HCT116 (cell line): ENCODE measurements around the gene TFG. TPM values are rescaled to one million over a fixed set of nuclear protein-coding genes. Genes with fewer than 3 reads are reported as not detected.

Experiments
- ATAC-seq: fragments of 200-7000 bp; cut with Tn5 transposase; 2 replicates; pipeline ENCODE4 v1.9.1; 2020; ENCODE audit warnings: mild to moderate bottlenecking, moderate library complexity
- BruUV-seq: library from RNA; stranded (reverse); fragments of 400-500 nt; replicated peaks from 2 replicates; lab custom pipeline; 2021; lab: Mats Ljungman, UMichigan
- CTCF ChIA-PET: fragments of 300-600 bp; sonication (Branson Sonifier 250); formaldehyde crosslinking; loops from one replicate; lab custom pipeline; 2021; ENCODE audit warnings: antibody characterized with exemption; lab: Charles Lee
- POLR2A ChIA-PET: fragments of 300-600, 350-600 bp; sonication (Branson Sonifier 250); formaldehyde crosslinking; loops from one replicate; lab custom pipeline; 2021; ENCODE audit warnings: antibody characterized with exemption; lab: Charles Lee
- RAD21 ChIA-PET, 2 experiments: fragments of 300-600 bp; sonication (Branson Sonifier 250); formaldehyde crosslinking; loops; one replicate each; lab custom pipeline; 2023; ENCODE audit warnings: low total read pairs in 2 of 2; ENCODE audit not compliant: uncharacterized antibody in 2 of 2, unreplicated experiment in 2 of 2, low non-redundant PET in 1 of 2; lab: Charles Lee
- DNase-seq: peaks from one replicate; pipeline ENCODE4 v3.0.0-alpha.2; 2010; ENCODE audit warnings: low read depth, low spot score
- H2AFZ ChIP-seq: fragments of 200-600 bp; shearing (Covaris generic), sonication (generic); 2 replicates; pipeline ENCODE4 v1.6.1; 2017; ENCODE audit warnings: low read depth, mixed run types, mixed read lengths, antibody characterized with exemption, low read length; ENCODE audit not compliant: poor library complexity, severe bottlenecking
- H3K27ac ChIP-seq: 2 replicates; pipeline ENCODE4 v1.5.1; 2012; ENCODE audit warnings: low read depth, low read length
- H3K27me3 ChIP-seq: fragments of 200-600 bp; sonication (generic); 2 replicates; pipeline ENCODE4 v1.6.1; 2016; ENCODE audit warnings: mixed run types, low read length, mixed read lengths; ENCODE audit not compliant: insufficient read depth
- H3K36me3 ChIP-seq, 2 experiments: fragments of 200-500 bp in 1 of 2; fragments of 200-600 bp in 1 of 2; sonication (Bioruptor generic) in 1 of 2; sonication (generic) in 1 of 2; 2 replicates each; pipeline versions ENCODE4 v1.5.1 to v1.6.1; 2014 to 2016; ENCODE audit warnings: low read length in 2 of 2, inconsistent platforms in 1 of 2, mixed read lengths in 1 of 2, mixed run types in 1 of 2; ENCODE audit not compliant: insufficient read depth in 2 of 2, control insufficient read depth in 1 of 2
- H3K4me1 ChIP-seq, 2 experiments: fragments of 200-600 bp in 1 of 2; sonication (generic) in 1 of 2; 2 replicates each; pipeline versions ENCODE4 v1.5.1 to v1.6.1; 2012 to 2017; ENCODE audit warnings: low read length in 2 of 2, inconsistent platforms in 1 of 2, mild to moderate bottlenecking in 1 of 2, mixed read lengths in 1 of 2, mixed run types in 1 of 2, moderate library complexity in 1 of 2; ENCODE audit not compliant: insufficient read depth in 2 of 2, control insufficient read depth in 1 of 2
- H3K4me2 ChIP-seq: fragments of 200-600 bp; sonication (generic); 2 replicates; pipeline ENCODE4 v1.6.1; 2017; ENCODE audit warnings: mixed run types, low read length, mixed read lengths
- H3K4me3 ChIP-seq, 2 experiments: fragments of 200-600 bp in 1 of 2; sonication (generic) in 1 of 2; replicated peaks in 1 of 2; 2 replicates each; pipeline ENCODE4 v1.5.1; 2011 to 2016; ENCODE audit warnings: low read length in 2 of 2, control low read depth in 1 of 2, low read depth in 1 of 2, mild to moderate bottlenecking in 1 of 2, mixed read lengths in 1 of 2, mixed run types in 1 of 2
- H3K79me2 ChIP-seq: fragments of 200-600 bp; sonication (generic); 2 replicates; pipeline ENCODE4 v1.6.1; 2017; ENCODE audit warnings: mild to moderate bottlenecking, mixed run types, low read length, moderate library complexity, mixed read lengths; ENCODE audit not compliant: insufficient read depth
- H3K9ac ChIP-seq: fragments of 200-600 bp; sonication (generic); 2 replicates; pipeline ENCODE4 v1.6.1; 2016; ENCODE audit warnings: low read length, mixed read lengths
- H3K9me2 ChIP-seq: fragments of 200-600 bp; sonication (generic), shearing (Covaris generic); 2 replicates; pipeline ENCODE4 v1.6.1; 2017; ENCODE audit warnings: mixed run types, mild to moderate bottlenecking, moderate library complexity; ENCODE audit not compliant: insufficient read depth
- H3K9me3 ChIP-seq, 2 experiments: fragments of 200-500 bp in 1 of 2; fragments of 200-600 bp in 1 of 2; sonication (Bioruptor generic) in 1 of 2; sonication (generic) in 1 of 2; 2 replicates each; pipeline ENCODE4 v1.6.1; 2014 to 2017; ENCODE audit warnings: low read length in 2 of 2, mixed read lengths in 2 of 2, inconsistent platforms in 1 of 2, low read depth in 1 of 2, mild to moderate bottlenecking in 1 of 2, mixed run types in 1 of 2, moderate library complexity in 1 of 2; ENCODE audit not compliant: control insufficient read depth in 1 of 2, insufficient read depth in 1 of 2
- H4K20me1 ChIP-seq: fragments of 200-600 bp; sonication (generic), shearing (Covaris generic); 2 replicates; pipeline ENCODE4 v1.6.1; 2017; ENCODE audit warnings: mixed run types, mild to moderate bottlenecking, moderate library complexity; ENCODE audit not compliant: insufficient read depth
- CTCF ChIP-seq, 3 experiments: fragments of 200-600 bp in 1 of 3; sonication (generic) in 1 of 3; IDR thresholded peaks in 2 of 3; conservative IDR thresholded peaks in 1 of 3; 2 replicates each; pipeline ENCODE4 v1.5.1; 2012 to 2017; ENCODE audit warnings: low read depth in 2 of 3, low read length in 2 of 3, antibody characterized with exemption in 1 of 3, borderline replicate concordance in 1 of 3, control low read depth in 1 of 3, mild to moderate bottlenecking in 1 of 3, mixed read lengths in 1 of 3, mixed run types in 1 of 3, moderate library complexity in 1 of 3; ENCODE audit not compliant: insufficient read depth in 1 of 3
- EZH2phosphoT487 ChIP-seq: fragments of 200-600 bp; IDR thresholded peaks from 2 replicates; pipeline ENCODE4 v1.6.1; 2018; ENCODE audit warnings: antibody characterized with exemption, borderline replicate concordance
- POLR2A ChIP-seq: IDR thresholded peaks from 2 replicates; pipeline ENCODE4 v1.7.0; 2011; ENCODE audit warnings: borderline replicate concordance; ENCODE audit not compliant: insufficient read depth, insufficient read length; ENCODE audit errors: extremely low read depth
- POLR2AphosphoS5 ChIP-seq: IDR thresholded peaks from 2 replicates; pipeline ENCODE4 v1.6.1; 2011; ENCODE audit warnings: mild to moderate bottlenecking, low read depth, low read length, moderate library complexity
- REST ChIP-seq: IDR thresholded peaks from 2 replicates; pipeline ENCODE4 v1.6.1; 2012; ENCODE audit warnings: low read depth
- SIN3A ChIP-seq: IDR thresholded peaks from 2 replicates; pipeline ENCODE4 v1.6.1; 2012; ENCODE audit warnings: low read depth
- SRF ChIP-seq: IDR thresholded peaks from 2 replicates; pipeline ENCODE4 v1.6.1; 2012; ENCODE audit warnings: low read depth
- ZBTB33 ChIP-seq: IDR thresholded peaks from 2 replicates; pipeline ENCODE4 v1.6.1; 2011; ENCODE audit warnings: mild to moderate bottlenecking, low read length, moderate library complexity; ENCODE audit not compliant: insufficient replicate concordance; ENCODE audit errors: extremely low read depth
- intact Hi-C: fragments of 100-400 bp; cut with micrococcal nuclease; formaldehyde crosslinking; loops from 2 replicates; pipeline ENCODE4 v1.10.0; 2022
- total RNA-seq: library from RNA; stranded (reverse); gene quantifications from one replicate; pipeline ENCODE4 v1.2.1, GENCODE V29; 2021; ENCODE audit not compliant: unreplicated experiment
- TF ChIP-seq, protein P1 (sequence below): IDR thresholded peaks from 2 replicates; pipeline ENCODE4 v1.6.1; 2012

The TFG gene
- total RNA-seq, 1 experiment from 2014 or later: 99.1 TPM

GRCh38 chr3:100732435-100732834 lies 23.1 kb downstream of the TFG start:
- Histone ChIP-seq H3K9me2 (no peaks in the 10 kb centered on the region), H3K9ac (no peak overlapping the region), H3K79me2 (peaks cover 93% of the 10 kb centered on the region), H3K9me3 (no peaks in the 10 kb centered on the region), H3K4me2 (no peak overlapping the region), H3K27ac (no peak overlapping the region), H3K27me3 (no peaks in the 10 kb centered on the region), H2AFZ (no peak overlapping the region), H3K4me3 (no peak overlapping the region), H4K20me1 (peaks cover under 1% of the 10 kb centered on the region; the same call in 1 of the 2 replicates), H3K4me1 (no peaks in the 10 kb centered on the region), H3K36me3 (peaks cover 35 to 57% of the 10 kb centered on the region in 2 experiments)
- ChIA-PET RAD21 (no interaction called here), CTCF (no interaction called here), POLR2A (no interaction called here)
- no TSS peak for BruUV-seq
- DNase-seq: no peak
- intact Hi-C loops: no loop called here
- no peak for TF ChIP-seq CTCF (IDR thresholded peaks at IDR 0.05 in 2 of 3, conservative IDR thresholded peaks at IDR 0.05 in 1 of 3; ENCODE audit: borderline replicate concordance in 1 of 3, insufficient read depth in 1 of 3, low read depth in 2 of 3, low read length in 2 of 3)
- no peak for TF ChIP-seq EZH2phosphoT487
- no peak for TF ChIP-seq SIN3A
- no peak for TF ChIP-seq POLR2A
- no peak for TF ChIP-seq POLR2AphosphoS5
- TF ChIP-seq, protein P1, sequence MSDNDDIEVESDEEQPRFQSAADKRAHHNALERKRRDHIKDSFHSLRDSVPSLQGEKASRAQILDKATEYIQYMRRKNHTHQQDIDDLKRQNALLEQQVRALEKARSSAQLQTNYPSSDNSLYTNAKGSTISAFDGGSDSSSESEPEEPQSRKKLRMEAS: no peak
- ATAC-seq: no peak

- ATAC-seq (peak; percentile 63), DNase-seq (no peak)
- Histone ChIP-seq H3K9ac (no peak overlapping the region), H3K27me3 (no peaks in the 10 kb centered on the region), H4K20me1 (no peaks in the 10 kb centered on the region; the same call in 1 of the 2 replicates), H3K9me2 (no peaks in the 10 kb centered on the region), H3K79me2 (peaks cover 86% of the 10 kb centered on the region), H3K4me3 (no peak overlapping the region), H3K36me3 (peaks cover 60 to 65% of the 10 kb centered on the region in 2 experiments), H3K27ac (no peak overlapping the region), H3K4me1 (no peaks in the 10 kb centered on the region), H3K4me2 (no peak overlapping the region), H3K9me3 (no peaks in the 10 kb centered on the region), H2AFZ (no peak overlapping the region)
- ChIA-PET CTCF (interaction anchor here (2.7 kb wide), 1 partner anchor 459 kb away, joined by 7 read pairs; no protein-coding TSS in a partner anchor), RAD21 (no interaction called here), POLR2A (no interaction called here)
- intact Hi-C loops: loop anchor here (1.0 to 5.0 kb wide), 2 partner anchors 59 to 460 kb away; no protein-coding TSS in a partner anchor
- no TSS peak for BruUV-seq
- TF ChIP-seq ZBTB33: no peak
- no peak for TF ChIP-seq POLR2A
- TF ChIP-seq SRF: no peak
- no peak for TF ChIP-seq SIN3A
- no peak for TF ChIP-seq REST
Measured at GRCh38 chr3:100737334-100737733, 28.0 kb downstream of the TFG start.
